Caco-2 (cell line): ENCODE results near the gene MSTN. TPM values are rescaled to one million over a fixed set of nuclear protein-coding genes. Genes with fewer than 3 reads are reported as not detected.

ENCODE experiments used
- BruUV-seq: library from RNA; stranded (reverse); fragments of 400-500 nt; replicated peaks from 2 replicates; lab custom pipeline; 2021; lab: Mats Ljungman, UMichigan
- CTCF ChIA-PET: fragments of 300-600 bp; sonication (Branson Sonifier 250); formaldehyde crosslinking; loops from one replicate; lab custom pipeline; 2022; ENCODE audit warnings: antibody characterized with exemption; lab: Charles Lee
- POLR2A ChIA-PET: fragments of 300-600 bp; sonication (Branson Sonifier 250); formaldehyde crosslinking; loops from one replicate; lab custom pipeline; 2022; ENCODE audit warnings: antibody characterized with exemption; lab: Charles Lee
- DNase-seq, 2 experiments: peaks; one replicate each; pipeline versions ENCODE4 v3.0.0 to v3.0.0-alpha.2; 2020 to 2022
- H3K27me3 ChIP-seq: replicated peaks from 2 replicates; pipeline ENCODE4 v1.6.0; 2011; ENCODE audit warnings: low read length; ENCODE audit not compliant: control insufficient read depth, insufficient read depth
- H3K36me3 ChIP-seq: 2 replicates; pipeline ENCODE4 v1.5.1; 2011; ENCODE audit warnings: low read length; ENCODE audit not compliant: control insufficient read depth, insufficient read depth
- H3K4me1 ChIP-seq: fragments of 250-450 bp; sonication (Bioruptor Pico); 2 replicates; pipeline ENCODE4 v1.5.1; 2020; ENCODE audit warnings: mild to moderate bottlenecking
- H3K4me3 ChIP-seq: 2 replicates; pipeline ENCODE4 v1.5.1; 2011; ENCODE audit warnings: low read depth, mild to moderate bottlenecking, control low read depth, low read length
- H3K9me3 ChIP-seq: fragments of 250-450 bp; sonication (Bioruptor Pico); 2 replicates; pipeline ENCODE4 v1.5.1; 2020; ENCODE audit warnings: mild to moderate bottlenecking, moderate library complexity
- H3K27ac Mint-ChIP-seq: one replicate; pipeline ENCODE4 v1.8.0; 2022; ENCODE audit warnings: mixed read lengths; ENCODE audit not compliant: unreplicated experiment
- H3K27me3 Mint-ChIP-seq: one replicate; pipeline ENCODE4 v1.8.0; 2022; ENCODE audit warnings: mixed read lengths; ENCODE audit not compliant: insufficient read depth, unreplicated experiment
- H3K36me3 Mint-ChIP-seq: one replicate; pipeline ENCODE4 v1.8.0; 2022; ENCODE audit warnings: mild to moderate bottlenecking, mixed read lengths; ENCODE audit not compliant: insufficient read depth, unreplicated experiment
- H3K4me1 Mint-ChIP-seq: one replicate; pipeline ENCODE4 v1.8.0; 2022; ENCODE audit warnings: low read depth, mixed read lengths; ENCODE audit not compliant: unreplicated experiment
- H3K4me3 Mint-ChIP-seq: one replicate; pipeline ENCODE4 v1.8.0; 2022; ENCODE audit warnings: mild to moderate bottlenecking, moderate library complexity, mixed read lengths; ENCODE audit not compliant: unreplicated experiment
- H3K9me3 Mint-ChIP-seq: one replicate; pipeline ENCODE4 v1.8.0; 2022; ENCODE audit warnings: mixed read lengths; ENCODE audit not compliant: unreplicated experiment
- intact Hi-C: fragments of 100-400 bp; cut with micrococcal nuclease; formaldehyde crosslinking; loops from one replicate; pipeline ENCODE4 v1.10.0; 2022; ENCODE audit not compliant: unreplicated experiment
- total RNA-seq: library from RNA; stranded (reverse); gene quantifications from 2 replicates; pipeline ENCODE4 v1.2.3, GENCODE V29; 2022
- TF ChIP-seq, protein P1 (sequence below), 2 experiments: fragments of 200-600 bp in 1 of 2; IDR thresholded peaks; 1 replicate in 1 of 2; 2 replicates in 1 of 2; pipeline versions ENCODE4 v1.5.1 to v1.8.0; 2011 to 2022; ENCODE audit warnings: antibody characterized with exemption in 1 of 2, control low read depth in 1 of 2, inconsistent platforms in 1 of 2, low read depth in 1 of 2, low read length in 1 of 2, mild to moderate bottlenecking in 1 of 2, moderate library complexity in 1 of 2; ENCODE audit not compliant: insufficient read depth in 1 of 2, severe bottlenecking in 1 of 2, unreplicated experiment in 1 of 2

Gene MSTN
- total RNA-seq, 1 experiment from 2014 or later, result not detected

- no TSS peak for BruUV-seq
Measured at GRCh38 chr2:190084704-190085103, 22.2 kb upstream of the MSTN start.

DNA sequence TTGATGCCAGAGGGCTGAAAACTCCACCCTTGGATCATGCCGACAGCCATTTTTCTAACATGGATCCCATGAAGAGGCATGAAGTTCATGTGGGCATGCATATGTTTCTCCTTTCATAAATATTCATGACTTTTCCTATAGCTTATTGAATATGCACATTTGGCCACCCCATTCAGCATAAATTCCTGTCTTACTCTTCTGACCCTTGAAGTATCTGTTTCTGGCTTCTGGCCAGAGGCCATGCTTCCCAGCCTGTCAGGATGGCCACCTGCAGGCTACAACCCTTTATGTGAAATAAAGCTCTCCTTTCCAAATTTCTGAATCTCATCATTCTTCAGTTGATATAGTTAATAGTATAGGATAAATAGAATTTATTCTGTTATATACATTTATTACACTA is 19.6 kb upstream of the MSTN start:
- BruUV-seq, result no TSS peak
- Mint-ChIP-seq H3K4me1 (no peaks in the 10 kb centered on the region), H3K27me3 (peaks cover 9% of the 10 kb centered on the region), H3K4me3 (no peak overlapping the region), H3K27ac (no peak overlapping the region), H3K36me3 (no peaks in the 10 kb centered on the region), H3K9me3 (no peaks in the 10 kb centered on the region)
- POLR2A ChIA-PET, result no interaction called here
- TF ChIP-seq, protein P1, sequence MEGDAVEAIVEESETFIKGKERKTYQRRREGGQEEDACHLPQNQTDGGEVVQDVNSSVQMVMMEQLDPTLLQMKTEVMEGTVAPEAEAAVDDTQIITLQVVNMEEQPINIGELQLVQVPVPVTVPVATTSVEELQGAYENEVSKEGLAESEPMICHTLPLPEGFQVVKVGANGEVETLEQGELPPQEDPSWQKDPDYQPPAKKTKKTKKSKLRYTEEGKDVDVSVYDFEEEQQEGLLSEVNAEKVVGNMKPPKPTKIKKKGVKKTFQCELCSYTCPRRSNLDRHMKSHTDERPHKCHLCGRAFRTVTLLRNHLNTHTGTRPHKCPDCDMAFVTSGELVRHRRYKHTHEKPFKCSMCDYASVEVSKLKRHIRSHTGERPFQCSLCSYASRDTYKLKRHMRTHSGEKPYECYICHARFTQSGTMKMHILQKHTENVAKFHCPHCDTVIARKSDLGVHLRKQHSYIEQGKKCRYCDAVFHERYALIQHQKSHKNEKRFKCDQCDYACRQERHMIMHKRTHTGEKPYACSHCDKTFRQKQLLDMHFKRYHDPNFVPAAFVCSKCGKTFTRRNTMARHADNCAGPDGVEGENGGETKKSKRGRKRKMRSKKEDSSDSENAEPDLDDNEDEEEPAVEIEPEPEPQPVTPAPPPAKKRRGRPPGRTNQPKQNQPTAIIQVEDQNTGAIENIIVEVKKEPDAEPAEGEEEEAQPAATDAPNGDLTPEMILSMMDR (IDR thresholded peaks at IDR 0.05; ENCODE audit: insufficient read depth in 1 of 2, low read depth in 1 of 2, low read length in 1 of 2, severe bottlenecking in 1 of 2, unreplicated experiment in 1 of 2), result no peak
- Histone ChIP-seq H3K4me1 (no peaks in the 10 kb centered on the region), H3K27me3 (no peaks in the 10 kb centered on the region), H3K36me3 (no peaks in the 10 kb centered on the region), H3K9me3 (no peaks in the 10 kb centered on the region), H3K4me3 (no peak overlapping the region)
- intact Hi-C loops, result no loop called here
- DNase-seq, result no peak
- CTCF ChIA-PET, result no interaction called here

More at GRCh38 chr2:190084704-190085103, 22.2 kb upstream of the MSTN start:
- peaks cover 7% of the 10 kb centered on the region for H3K27me3 Mint-ChIP-seq
- Histone ChIP-seq H3K36me3 (no peaks in the 10 kb centered on the region), H3K4me3 (no peak overlapping the region), H3K27me3 (no peaks in the 10 kb centered on the region), H3K4me1 (no peaks in the 10 kb centered on the region), H3K9me3 (no peaks in the 10 kb centered on the region)
- POLR2A ChIA-PET, result no interaction called here
- TF ChIP-seq, protein P1 (IDR thresholded peaks at IDR 0.05; ENCODE audit: insufficient read depth in 1 of 2, low read depth in 1 of 2, low read length in 1 of 2, severe bottlenecking in 1 of 2, unreplicated experiment in 1 of 2), result peak in 1 of 2 experiments; percentile 12
- H3K9me3 Mint-ChIP-seq, result no peaks in the 10 kb centered on the region
- H3K4me1 Mint-ChIP-seq, result no peaks in the 10 kb centered on the region
- H3K27ac Mint-ChIP-seq, result no peak overlapping the region
- CTCF ChIA-PET, result interaction anchor here (1.6 kb wide), 1 partner anchor 96 kb away, joined by 5 read pairs; a partner anchor contains a TSS
- no peaks in the 10 kb centered on the region for H3K36me3 Mint-ChIP-seq
- no peak for DNase-seq
- no peak overlapping the region for H3K4me3 Mint-ChIP-seq
- intact Hi-C loops, result no loop called here

GRCh38 chr2:190080527-190081049 is 18.1 kb upstream of the MSTN start:
- Histone ChIP-seq H3K9me3 (no peaks in the 10 kb centered on the region), H3K27me3 (no peaks in the 10 kb centered on the region), H3K4me1 (no peaks in the 10 kb centered on the region), H3K4me3 (no peak overlapping the region), H3K36me3 (no peaks in the 10 kb centered on the region)
- Mint-ChIP-seq H3K27ac (no peak overlapping the region), H3K9me3 (no peaks in the 10 kb centered on the region), H3K27me3 (peaks cover 11% of the 10 kb centered on the region), H3K36me3 (no peaks in the 10 kb centered on the region), H3K4me3 (no peak overlapping the region), H3K4me1 (no peaks in the 10 kb centered on the region)
- no TSS peak for BruUV-seq
- no peak for DNase-seq
- POLR2A ChIA-PET, result no interaction called here
- TF ChIP-seq, protein P1 (IDR thresholded peaks at IDR 0.05; ENCODE audit: insufficient read depth in 1 of 2, low read depth in 1 of 2, low read length in 1 of 2, severe bottlenecking in 1 of 2, unreplicated experiment in 1 of 2), result no peak
- CTCF ChIA-PET, result interaction anchor here (0.6 kb wide), 1 partner anchor 47 kb away, joined by 3 read pairs; no protein-coding TSS in a partner anchor
- intact Hi-C loops, result no loop called here
